Spleen (tissue), 11 donors: Measurements from ENCODE around the gene RNF111. TPM values are rescaled to one million over a fixed set of nuclear protein-coding genes. Genes with fewer than 3 reads are reported as not detected.

Source experiments
- DNase-seq: peaks from one replicate; pipeline ENCODE4 v3.0.0-alpha.2; 2020
- H3K27ac ChIP-seq, 8 donors: fragments of 200-600 bp; sonication (generic) in 7 of 8; 1 replicate in 4 of 8; 2 replicates in 4 of 8; pipeline versions ENCODE4 v1.5.0 to v1.8.0; 2016 to 2021; ENCODE audit warnings: inconsistent platforms in 4 of 8, mild to moderate bottlenecking in 4 of 8, moderate library complexity in 1 of 8
- H3K27me3 ChIP-seq, 7 donors: fragments of 200-600 bp; sonication (generic) in 6 of 7; replicated peaks in 1 of 7; 1 replicate in 4 of 7; 2 replicates in 3 of 7; pipeline versions ENCODE4 v1.5.0 to v1.8.0; 2016 to 2021; ENCODE audit warnings: inconsistent platforms in 3 of 7, mild to moderate bottlenecking in 1 of 7
- H3K36me3 ChIP-seq, 6 donors: fragments of 200-600 bp; sonication (generic) in 5 of 6; 1 replicate in 4 of 6; 2 replicates in 2 of 6; pipeline versions ENCODE4 v1.5.0 to v1.8.0; 2016 to 2021; ENCODE audit warnings: inconsistent platforms in 2 of 6
- H3K4me1 ChIP-seq, 6 donors: fragments of 200-600 bp; sonication (generic) in 5 of 6; 1 replicate in 3 of 6; 2 replicates in 3 of 6; pipeline versions ENCODE4 v1.5.0 to v1.8.0; 2016 to 2021; ENCODE audit warnings: inconsistent platforms in 3 of 6
- H3K4me3 ChIP-seq, 8 donors: fragments of 200-600 bp; sonication (generic) in 7 of 8; 1 replicate in 4 of 8; 2 replicates in 4 of 8; pipeline versions ENCODE4 v1.5.0 to v1.8.0; 2016 to 2021; ENCODE audit warnings: inconsistent platforms in 4 of 8, mild to moderate bottlenecking in 4 of 8, moderate library complexity in 2 of 8
- H3K9me3 ChIP-seq, 8 donors: fragments of 200-600 bp; sonication (generic) in 7 of 8; 1 replicate in 4 of 8; 2 replicates in 4 of 8; pipeline versions ENCODE4 v1.5.0 to v1.8.0; 2016 to 2021; ENCODE audit warnings: inconsistent platforms in 4 of 8
- POLR2A ChIP-seq, 3 donors: fragments of 450-650 bp; IDR thresholded peaks; one replicate each; pipeline ENCODE4 v1.5.1; 2017; ENCODE audit warnings: antibody characterized with exemption in 3 of 3, mild to moderate bottlenecking in 1 of 3
- POLR2AphosphoS5 ChIP-seq, 3 donors: sonication (generic); formaldehyde crosslinking; IDR thresholded peaks; one replicate each; pipeline ENCODE4 v1.5.1; 2017; ENCODE audit warnings: antibody characterized with exemption in 3 of 3
- WGBS, 5 donors: extraction: QIAGEN DNeasy Blood & Tissue Kit in 3 of 5; methylation state at CpG; one replicate each; pipeline versions ENCODE4 v1.1.5 to v1.1.7; 2013 to 2018; 5-methylcytosine and 5-hydroxymethylcytosine counted together
- intact Hi-C: fragments of 100-400 bp; cut with DNase I; formaldehyde crosslinking; loops from one replicate; pipeline ENCODE4 v1.15.0; 2023; ENCODE audit warnings: low total_unique reads
- polyA plus RNA-seq, 3 donors: library from polyadenylated mRNA; stranded (reverse); fragments of 200-250 nt; gene quantifications; one replicate each; pipeline ENCODE4 v1.2.1, GENCODE V29; 2013
- total RNA-seq, 7 donors: library from RNA; depleted of rRNA in 3 of 7; stranded (reverse); fragments of >200 nt in 3 of 7; fragmentation: NEBNext Ultra II Directional in 4 of 7; extraction: Animal tissue kit (Norgen Biotek cat#: 25700) in 4 of 7; gene quantifications; one replicate each; pipeline versions ENCODE4 v1.1.0 to v1.2.1, GENCODE V29; 2016 to 2021
- TF ChIP-seq, protein P1 (sequence below), 11 experiments: fragments of 200-600 bp in 7 of 11; fragments of 450-650 bp in 4 of 11; sonication (generic) in 4 of 11; IDR thresholded peaks in 8 of 11; conservative IDR thresholded peaks in 3 of 11; 1 replicate in 7 of 11; 2 replicates in 4 of 11; pipeline versions ENCODE4 v1.4.0 to v1.8.0; 2016 to 2021; ENCODE audit warnings: antibody characterized with exemption in 11 of 11, inconsistent platforms in 4 of 11, mild to moderate bottlenecking in 1 of 11
- donor health status: healthy with polysubstance abuse.
- donor health status: DM: no; HTN: no; CAD: no; lungs with moderate emphysema.
- donor health status: DM: no; HTN: no; CAD: no.
- donor health status: Bipolar disorder and iron deficiency.
- donor health status: healthy.
- donor health status: DM: no; HTN: no; CAD: no.
- donor health status: DM: yes; HTN: yes; CAD: no.

The RNF111 gene
- total and polyA plus RNA-seq, 10 donors = 10.5 to 68.2 (median 41.1) TPM

DNA sequence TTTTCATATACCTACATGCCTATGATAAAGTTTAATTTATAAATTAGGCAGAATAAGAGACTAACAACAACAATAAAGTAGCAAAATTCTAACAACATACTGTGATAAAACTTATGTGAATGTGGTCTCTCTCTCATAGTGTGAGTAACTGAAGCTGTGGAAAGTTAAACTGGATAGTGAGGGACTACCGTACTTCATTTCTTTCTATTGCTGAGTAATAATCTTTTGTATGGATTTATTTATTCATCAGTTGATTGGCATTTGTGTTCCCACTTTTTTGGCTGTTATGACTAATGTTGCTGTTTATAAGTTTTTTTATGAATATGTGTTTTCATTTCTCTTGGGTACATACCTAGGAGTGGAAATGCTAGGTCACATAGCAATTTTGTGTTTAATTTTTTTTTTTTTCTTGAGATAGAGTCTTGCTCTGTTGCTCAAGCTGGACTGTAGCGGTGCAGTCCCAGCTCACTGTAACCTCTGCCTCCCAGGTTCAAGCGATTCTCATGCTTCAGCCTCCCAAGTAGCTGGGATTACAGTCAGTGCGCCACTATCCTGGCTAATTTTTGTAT lies 41.0 kb downstream of the RNF111 start:
- intact Hi-C loops = no loop called here
- no peak overlapping the region for H3K4me3 ChIP-seq
- WGBS, 5 donors = 87 to 96% (median 94%) methylated on average over 4 of the region's 4 CpGs
- no peaks in the 10 kb centered on the region for H3K9me3 ChIP-seq
- peaks cover 0 to 51% (median 16%) of the 10 kb centered on the region in 6 donors for H3K36me3 ChIP-seq
- no peaks in the 10 kb centered on the region for H3K27me3 ChIP-seq
- no peak overlapping the region for H3K27ac ChIP-seq
- TF ChIP-seq POLR2AphosphoS5 (IDR thresholded peaks at IDR 0.05) (no peak), POLR2A (IDR thresholded peaks at IDR 0.05) (no peak)
- TF ChIP-seq, protein P1, sequence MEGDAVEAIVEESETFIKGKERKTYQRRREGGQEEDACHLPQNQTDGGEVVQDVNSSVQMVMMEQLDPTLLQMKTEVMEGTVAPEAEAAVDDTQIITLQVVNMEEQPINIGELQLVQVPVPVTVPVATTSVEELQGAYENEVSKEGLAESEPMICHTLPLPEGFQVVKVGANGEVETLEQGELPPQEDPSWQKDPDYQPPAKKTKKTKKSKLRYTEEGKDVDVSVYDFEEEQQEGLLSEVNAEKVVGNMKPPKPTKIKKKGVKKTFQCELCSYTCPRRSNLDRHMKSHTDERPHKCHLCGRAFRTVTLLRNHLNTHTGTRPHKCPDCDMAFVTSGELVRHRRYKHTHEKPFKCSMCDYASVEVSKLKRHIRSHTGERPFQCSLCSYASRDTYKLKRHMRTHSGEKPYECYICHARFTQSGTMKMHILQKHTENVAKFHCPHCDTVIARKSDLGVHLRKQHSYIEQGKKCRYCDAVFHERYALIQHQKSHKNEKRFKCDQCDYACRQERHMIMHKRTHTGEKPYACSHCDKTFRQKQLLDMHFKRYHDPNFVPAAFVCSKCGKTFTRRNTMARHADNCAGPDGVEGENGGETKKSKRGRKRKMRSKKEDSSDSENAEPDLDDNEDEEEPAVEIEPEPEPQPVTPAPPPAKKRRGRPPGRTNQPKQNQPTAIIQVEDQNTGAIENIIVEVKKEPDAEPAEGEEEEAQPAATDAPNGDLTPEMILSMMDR (IDR thresholded peaks at IDR 0.05 in 8 of 11, conservative IDR thresholded peaks at IDR 0.05 in 3 of 11) = no peak
- H3K4me1 ChIP-seq = peaks cover 0 to 24% (median 11%) of the 10 kb centered on the region in 6 donors
- DNase-seq = no peak

DNA sequence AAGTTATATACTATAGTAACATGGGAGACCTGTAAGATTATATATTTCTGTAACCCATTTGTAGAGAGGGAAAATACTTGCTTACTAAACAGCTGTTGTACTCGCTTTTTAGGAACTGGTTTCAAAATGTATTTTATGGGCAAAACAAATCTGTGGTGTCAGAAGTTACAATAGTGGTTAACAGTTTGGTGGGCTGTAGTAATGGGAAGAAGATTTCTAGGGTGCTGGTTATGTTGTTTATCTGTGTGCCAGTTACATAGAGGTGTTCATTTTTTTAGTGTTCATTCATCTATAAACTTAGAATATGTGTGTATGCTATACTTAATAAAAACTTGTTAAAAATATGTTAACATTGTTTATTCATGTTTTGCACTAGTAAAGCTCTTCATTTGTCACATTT lies 42.1 kb downstream of the RNF111 start:
- Histone ChIP-seq H3K9me3 (peaks cover 0 to 3% (median 0%) of the 10 kb centered on the region in 8 donors), H3K36me3 (peaks cover 0 to 59% (median 16%) of the 10 kb centered on the region in 6 donors), H3K4me1 (peaks cover 0 to 35% (median 11%) of the 10 kb centered on the region in 6 donors), H3K27ac (no peak overlapping the region), H3K4me3 (no peak overlapping the region), H3K27me3 (no peaks in the 10 kb centered on the region)
- 40 to 72% (median 42%) methylated on average over 1 of the region's 1 CpG for WGBS, 5 donors
- TF ChIP-seq POLR2A (IDR thresholded peaks at IDR 0.05) (no peak), POLR2AphosphoS5 (IDR thresholded peaks at IDR 0.05) (no peak)
- TF ChIP-seq, protein P1 (IDR thresholded peaks at IDR 0.05 in 8 of 11, conservative IDR thresholded peaks at IDR 0.05 in 3 of 11) = no peak
- intact Hi-C loops = no loop called here
- no peak for DNase-seq

DNA sequence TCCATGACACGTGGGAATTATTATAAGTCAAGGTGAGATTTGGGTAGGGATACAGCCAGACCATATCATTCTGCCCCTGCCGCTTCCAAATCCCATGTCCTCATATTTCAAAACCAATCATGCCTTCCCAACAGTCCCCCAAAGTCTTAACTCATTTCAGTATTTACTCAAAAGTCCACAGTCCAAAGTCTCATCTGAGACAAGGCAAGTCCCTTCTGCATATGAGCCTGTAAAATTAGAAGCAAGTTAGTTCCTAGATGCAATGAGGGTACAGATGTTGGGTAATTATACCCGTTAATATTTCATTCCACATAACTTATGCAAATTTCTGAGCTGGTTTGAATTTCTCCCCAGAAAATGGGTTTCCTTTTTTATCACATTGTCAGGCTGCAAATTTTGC lies 47.7 kb downstream of the RNF111 start:
- peaks cover 4 to 55% (median 16%) of the 10 kb centered on the region in 6 donors for H3K4me1 ChIP-seq
- intact Hi-C loops = no loop called here
- H3K36me3 ChIP-seq = peaks cover 0 to 94% (median 28%) of the 10 kb centered on the region in 6 donors
- no peak for TF ChIP-seq POLR2AphosphoS5 (IDR thresholded peaks at IDR 0.05)
- TF ChIP-seq POLR2A (IDR thresholded peaks at IDR 0.05) = no peak
- TF ChIP-seq, protein P1 (IDR thresholded peaks at IDR 0.05 in 8 of 11, conservative IDR thresholded peaks at IDR 0.05 in 3 of 11) = no peak
- peaks cover 0 to 22% (median 7%) of the 10 kb centered on the region in 8 donors for H3K9me3 ChIP-seq
- no peak overlapping the region for H3K4me3 ChIP-seq
- no peaks in the 10 kb centered on the region for H3K27me3 ChIP-seq
- no peak overlapping the region for H3K27ac ChIP-seq
- no peak for DNase-seq
- 76 to 81% (median 79%) methylated on average over 3 of the region's 3 CpGs for WGBS, 5 donors

DNA sequence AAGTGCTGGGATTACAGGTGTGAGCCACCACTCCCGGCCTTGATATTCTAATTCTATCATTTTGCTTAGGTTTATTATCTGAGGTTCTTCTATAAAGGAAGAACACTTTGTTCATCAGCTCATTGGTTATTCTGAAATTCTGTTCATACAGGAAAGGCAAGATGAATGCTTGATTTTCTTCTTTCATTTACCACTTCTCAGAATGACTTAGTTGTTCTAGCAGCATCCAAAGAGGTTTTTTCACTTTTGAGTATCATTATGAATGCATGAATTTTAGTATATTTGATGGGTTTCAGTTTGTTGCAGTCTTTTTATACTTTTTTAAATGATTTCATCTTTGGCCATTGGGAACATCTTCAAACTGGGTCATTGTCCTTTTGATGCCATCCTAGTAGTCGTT lies 51.8 kb downstream of the RNF111 start:
- Histone ChIP-seq H3K27ac (no peak overlapping the region), H3K36me3 (peaks cover 0 to 83% (median 12%) of the 10 kb centered on the region in 6 donors), H3K4me3 (no peak overlapping the region), H3K9me3 (peaks cover 0 to 22% (median 7%) of the 10 kb centered on the region in 8 donors), H3K27me3 (no peaks in the 10 kb centered on the region), H3K4me1 (peaks cover 4 to 72% (median 19%) of the 10 kb centered on the region in 6 donors)
- intact Hi-C loops = no loop called here
- no peak for DNase-seq
- WGBS, 5 donors = 43 to 58% (median 51%) methylated on average over 2 of the region's 2 CpGs
- TF ChIP-seq POLR2A (IDR thresholded peaks at IDR 0.05) = no peak
- no peak for TF ChIP-seq POLR2AphosphoS5 (IDR thresholded peaks at IDR 0.05)
- TF ChIP-seq, protein P1 (IDR thresholded peaks at IDR 0.05 in 8 of 11, conservative IDR thresholded peaks at IDR 0.05 in 3 of 11) = no peak
